Stimulated activated CD8-positive, alpha-beta memory T cell treated with anti-CD3 and anti-CD28 coated beads, Interleukin-15, amount 100 ng/mL, for 48 hours (primary cell): ENCODE data around the gene LTA.
A peak's percentile ranks its signal among the peaks of the same experiment; 100 is the strongest.

Experiments used
- DNase-seq, 2 donors: peaks; one replicate each; pipeline ENCODE4 v3.0.0-alpha.2; 2020; ENCODE audit warnings: low read depth in 2 of 2

Gene LTA

DNA sequence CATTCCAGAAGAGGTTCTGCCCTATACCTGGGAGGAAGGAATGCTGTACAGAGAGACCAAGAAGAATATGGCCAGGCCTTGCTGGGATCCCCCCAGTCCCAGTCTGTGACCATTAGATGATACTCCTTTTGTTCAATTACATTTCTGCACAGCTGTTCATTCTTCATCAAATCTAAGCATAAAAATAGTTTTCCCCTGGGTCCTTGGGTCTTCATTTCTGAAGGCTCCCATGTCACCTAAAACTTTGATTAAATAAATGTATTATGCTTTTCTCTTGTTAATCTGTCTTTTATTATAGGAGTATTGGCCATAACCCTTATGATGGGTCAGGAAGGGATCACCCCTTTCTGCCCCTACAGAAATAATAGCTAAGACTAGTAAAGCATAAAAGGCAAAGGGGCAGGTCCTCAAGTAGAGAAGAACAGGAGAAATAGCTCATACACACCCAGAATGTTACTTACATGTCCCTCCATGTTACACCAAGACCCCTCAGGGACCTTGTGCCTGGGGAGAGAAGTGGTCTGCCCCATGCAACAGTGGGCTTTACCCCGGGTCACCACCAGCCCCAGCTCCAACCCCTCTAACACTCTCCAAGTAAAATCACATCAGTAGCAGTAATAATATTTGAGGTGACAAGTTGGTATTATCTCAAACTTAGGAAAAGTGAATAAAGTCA, 2.1 kb upstream of the LTA start:
- no peak for DNase-seq

DNA sequence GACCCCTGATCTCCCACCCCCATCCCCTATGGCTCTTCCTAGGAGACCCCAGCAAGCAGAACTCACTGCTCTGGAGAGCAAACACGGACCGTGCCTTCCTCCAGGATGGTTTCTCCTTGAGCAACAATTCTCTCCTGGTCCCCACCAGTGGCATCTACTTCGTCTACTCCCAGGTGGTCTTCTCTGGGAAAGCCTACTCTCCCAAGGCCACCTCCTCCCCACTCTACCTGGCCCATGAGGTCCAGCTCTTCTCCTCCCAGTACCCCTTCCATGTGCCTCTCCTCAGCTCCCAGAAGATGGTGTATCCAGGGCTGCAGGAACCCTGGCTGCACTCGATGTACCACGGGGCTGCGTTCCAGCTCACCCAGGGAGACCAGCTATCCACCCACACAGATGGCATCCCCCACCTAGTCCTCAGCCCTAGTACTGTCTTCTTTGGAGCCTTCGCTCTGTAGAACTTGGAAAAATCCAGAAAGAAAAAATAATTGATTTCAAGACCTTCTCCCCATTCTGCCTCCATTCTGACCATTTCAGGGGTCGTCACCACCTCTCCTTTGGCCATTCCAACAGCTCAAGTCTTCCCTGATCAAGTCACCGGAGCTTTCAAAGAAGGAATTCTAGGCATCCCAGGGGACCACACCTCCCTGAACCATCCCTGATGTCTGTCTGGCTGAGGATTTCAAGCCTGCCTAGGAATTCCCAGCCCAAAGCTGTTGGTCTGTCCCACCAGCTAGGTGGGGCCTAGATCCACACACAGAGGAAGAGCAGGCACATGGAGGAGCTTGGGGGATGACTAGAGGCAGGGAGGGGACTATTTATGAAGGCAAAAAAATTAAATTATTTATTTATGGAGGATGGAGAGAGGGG, 1.4 kb downstream of the LTA start:
- DNase-seq: no peak

DNA sequence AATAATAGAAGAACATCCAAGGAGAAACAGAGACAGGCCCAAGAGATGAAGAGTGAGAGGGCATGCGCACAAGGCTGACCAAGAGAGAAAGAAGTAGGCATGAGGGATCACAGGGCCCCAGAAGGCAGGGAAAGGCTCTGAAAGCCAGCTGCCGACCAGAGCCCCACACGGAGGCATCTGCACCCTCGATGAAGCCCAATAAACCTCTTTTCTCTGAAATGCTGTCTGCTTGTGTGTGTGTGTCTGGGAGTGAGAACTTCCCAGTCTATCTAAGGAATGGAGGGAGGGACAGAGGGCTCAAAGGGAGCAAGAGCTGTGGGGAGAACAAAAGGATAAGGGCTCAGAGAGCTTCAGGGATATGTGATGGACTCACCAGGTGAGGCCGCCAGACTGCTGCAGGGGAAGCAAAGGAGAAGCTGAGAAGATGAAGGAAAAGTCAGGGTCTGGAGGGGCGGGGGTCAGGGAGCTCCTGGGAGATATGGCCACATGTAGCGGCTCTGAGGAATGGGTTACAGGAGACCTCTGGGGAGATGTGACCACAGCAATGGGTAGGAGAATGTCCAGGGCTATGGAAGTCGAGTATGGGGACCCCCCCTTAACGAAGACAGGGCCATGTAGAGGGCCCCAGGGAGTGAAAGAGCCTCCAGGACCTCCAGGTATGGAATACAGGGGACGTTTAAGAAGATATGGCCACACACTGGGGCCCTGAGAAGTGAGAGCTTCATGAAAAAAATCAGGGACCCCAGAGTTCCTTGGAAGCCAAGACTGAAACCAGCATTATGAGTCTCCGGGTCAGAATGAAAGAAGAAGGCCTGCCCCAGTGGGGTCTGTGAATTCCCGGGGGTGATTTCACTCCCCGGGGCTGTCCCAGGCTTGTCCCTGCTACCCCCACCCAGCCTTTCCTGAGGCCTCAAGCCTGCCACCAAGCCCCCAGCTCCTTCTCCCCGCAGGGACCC, 2.3 kb downstream of the LTA start:
- no peak for DNase-seq

DNA sequence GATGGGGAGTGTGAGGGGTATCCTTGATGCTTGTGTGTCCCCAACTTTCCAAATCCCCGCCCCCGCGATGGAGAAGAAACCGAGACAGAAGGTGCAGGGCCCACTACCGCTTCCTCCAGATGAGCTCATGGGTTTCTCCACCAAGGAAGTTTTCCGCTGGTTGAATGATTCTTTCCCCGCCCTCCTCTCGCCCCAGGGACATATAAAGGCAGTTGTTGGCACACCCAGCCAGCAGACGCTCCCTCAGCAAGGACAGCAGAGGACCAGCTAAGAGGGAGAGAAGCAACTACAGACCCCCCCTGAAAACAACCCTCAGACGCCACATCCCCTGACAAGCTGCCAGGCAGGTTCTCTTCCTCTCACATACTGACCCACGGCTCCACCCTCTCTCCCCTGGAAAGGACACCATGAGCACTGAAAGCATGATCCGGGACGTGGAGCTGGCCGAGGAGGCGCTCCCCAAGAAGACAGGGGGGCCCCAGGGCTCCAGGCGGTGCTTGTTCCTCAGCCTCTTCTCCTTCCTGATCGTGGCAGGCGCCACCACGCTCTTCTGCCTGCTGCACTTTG, 3.3 kb downstream of the LTA start, which contains the start of gene TNF:
Gene TNF, plus strand, starts transcription at position 231 of the 567 bp plus-strand sequence. Its CDS starts 177 bp downstream, at position 408.
- peak in 1 of 2 donors; percentile 79 for DNase-seq

DNA sequence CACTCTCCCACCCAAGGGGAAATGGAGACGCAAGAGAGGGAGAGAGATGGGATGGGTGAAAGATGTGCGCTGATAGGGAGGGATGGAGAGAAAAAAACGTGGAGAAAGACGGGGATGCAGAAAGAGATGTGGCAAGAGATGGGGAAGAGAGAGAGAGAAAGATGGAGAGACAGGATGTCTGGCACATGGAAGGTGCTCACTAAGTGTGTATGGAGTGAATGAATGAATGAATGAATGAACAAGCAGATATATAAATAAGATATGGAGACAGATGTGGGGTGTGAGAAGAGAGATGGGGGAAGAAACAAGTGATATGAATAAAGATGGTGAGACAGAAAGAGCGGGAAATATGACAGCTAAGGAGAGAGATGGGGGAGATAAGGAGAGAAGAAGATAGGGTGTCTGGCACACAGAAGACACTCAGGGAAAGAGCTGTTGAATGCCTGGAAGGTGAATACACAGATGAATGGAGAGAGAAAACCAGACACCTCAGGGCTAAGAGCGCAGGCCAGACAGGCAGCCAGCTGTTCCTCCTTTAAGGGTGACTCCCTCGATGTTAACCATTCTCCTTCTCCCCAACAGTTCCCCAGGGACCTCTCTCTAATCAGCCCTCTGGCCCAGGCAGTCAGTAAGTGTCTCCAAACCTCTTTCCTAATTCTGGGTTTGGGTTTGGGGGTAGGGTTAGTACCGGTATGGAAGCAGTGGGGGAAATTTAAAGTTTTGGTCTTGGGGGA, 4.0 kb downstream of the LTA start:
- DNase-seq: no peak

DNA sequence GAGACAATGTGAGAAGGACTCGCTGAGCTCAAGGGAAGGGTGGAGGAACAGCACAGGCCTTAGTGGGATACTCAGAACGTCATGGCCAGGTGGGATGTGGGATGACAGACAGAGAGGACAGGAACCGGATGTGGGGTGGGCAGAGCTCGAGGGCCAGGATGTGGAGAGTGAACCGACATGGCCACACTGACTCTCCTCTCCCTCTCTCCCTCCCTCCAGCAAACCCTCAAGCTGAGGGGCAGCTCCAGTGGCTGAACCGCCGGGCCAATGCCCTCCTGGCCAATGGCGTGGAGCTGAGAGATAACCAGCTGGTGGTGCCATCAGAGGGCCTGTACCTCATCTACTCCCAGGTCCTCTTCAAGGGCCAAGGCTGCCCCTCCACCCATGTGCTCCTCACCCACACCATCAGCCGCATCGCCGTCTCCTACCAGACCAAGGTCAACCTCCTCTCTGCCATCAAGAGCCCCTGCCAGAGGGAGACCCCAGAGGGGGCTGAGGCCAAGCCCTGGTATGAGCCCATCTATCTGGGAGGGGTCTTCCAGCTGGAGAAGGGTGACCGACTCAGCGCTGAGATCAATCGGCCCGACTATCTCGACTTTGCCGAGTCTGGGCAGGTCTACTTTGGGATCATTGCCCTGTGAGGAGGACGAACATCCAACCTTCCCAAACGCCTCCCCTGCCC, 4.9 kb downstream of the LTA start:
- DNase-seq: no peak

- no peak for DNase-seq
Observed at GRCh38 chr6:31577579-31577966, 5.5 kb downstream of the LTA start.

GRCh38 chr6:31578184-31579118, 6.4 kb downstream of the LTA start:
- no peak for DNase-seq

GRCh38 chr6:31579119-31579505, 7.0 kb downstream of the LTA start:
- no peak for DNase-seq

- DNase-seq: no peak
Observed at GRCh38 chr6:31579546-31580437, 7.7 kb downstream of the LTA start.

DNA sequence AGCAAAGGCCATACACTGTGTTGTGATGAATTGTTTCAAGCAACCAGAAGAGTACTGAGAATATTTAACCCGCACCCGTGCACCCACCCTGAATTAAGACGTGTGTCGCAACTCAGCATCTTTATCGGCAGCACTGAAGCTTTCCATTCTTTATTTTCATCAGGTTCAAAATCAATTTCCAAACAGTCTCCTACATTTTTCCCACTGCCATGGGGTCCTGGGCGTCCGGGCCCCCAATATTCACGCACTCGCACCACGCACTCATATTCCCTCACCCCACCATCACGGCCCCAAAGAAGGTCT, 8.3 kb downstream of the LTA start:
- no peak for DNase-seq

- DNase-seq: peak; percentile 86 to 88
Observed at GRCh38 chr6:31580807-31581433, 8.8 kb downstream of the LTA start.

DNA sequence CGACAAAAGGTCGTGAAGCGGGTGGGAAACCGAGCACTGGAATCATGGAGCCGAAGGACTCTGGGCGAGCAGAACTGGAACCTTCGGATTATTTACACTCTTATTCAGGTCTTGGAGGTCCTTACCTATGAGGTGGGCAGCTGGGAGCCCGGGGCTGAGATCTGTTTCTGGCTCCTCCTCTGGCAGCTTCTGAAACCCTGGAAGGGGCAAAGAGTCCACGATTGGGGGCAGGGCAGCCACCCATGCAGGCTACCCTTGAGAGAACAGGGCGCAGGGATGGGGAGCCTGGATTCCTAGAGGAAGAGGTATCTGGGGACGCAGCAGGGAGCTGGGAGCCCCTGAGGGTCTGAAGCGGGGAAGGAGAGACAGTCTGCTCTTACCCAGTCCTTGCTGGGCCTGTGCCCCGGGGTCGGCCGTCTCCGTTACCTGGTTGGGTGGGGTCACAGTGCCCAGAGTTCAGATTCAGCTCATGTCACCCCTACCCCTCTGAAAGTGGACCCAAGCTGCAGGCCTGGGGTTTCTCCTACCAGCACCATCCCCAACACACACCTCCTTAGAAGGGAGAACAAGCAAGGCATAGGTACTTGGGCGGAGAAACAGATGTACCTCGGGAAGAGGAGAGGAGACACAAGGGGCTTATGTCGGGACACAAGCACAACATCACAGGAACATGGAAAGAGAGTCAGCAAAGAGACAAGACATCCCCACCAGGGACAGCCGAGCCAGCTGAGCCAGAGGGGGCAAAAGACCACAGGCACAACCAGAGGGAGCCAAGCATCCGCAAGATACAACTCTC, 9.5 kb downstream of the LTA start:
- no peak for DNase-seq

- no peak for DNase-seq
Observed at GRCh38 chr6:31582230-31582643, 10.1 kb downstream of the LTA start, which contains the start of gene LTB. Gene LTB, minus strand, starts transcription at chr6:31582424. Its CDS starts 7 bp downstream, at chr6:31582417.

GRCh38 chr6:31585491-31585890, 13.4 kb downstream of the LTA start:
- no peak for DNase-seq

- DNase-seq: no peak
Observed at GRCh38 chr6:31586008-31586407, 13.9 kb downstream of the LTA start, which contains the start of gene LST1. Gene LST1, plus strand, starts transcription at chr6:31586277. Its CDS starts 1,023 bp downstream, at chr6:31587300.
